HL-60/S4 treated with phorbol 12-myristate 13-acetate at 8.2 ng/mL for 4 days and 3 days (cell line): ENCODE results near the gene ICOS.

ENCODE experiments used
- in situ Hi-C: fragments of 300-500 bp; cut with MboI; formaldehyde crosslinking; loops from 2 replicates; pipeline ENCODE4 v1.15.0; 2022; ENCODE audit warnings: low sequenced_read_pairs

ICOS gene

GRCh38 chr2:204004912-204005311, 68.3 kb downstream of the ICOS start:
- in situ Hi-C loops = no loop called here

GRCh38 chr2:204005940-204006721, 69.6 kb downstream of the ICOS start:
- in situ Hi-C loops = no loop called here

GRCh38 chr2:204008352-204008751, 71.8 kb downstream of the ICOS start:
- in situ Hi-C loops = no loop called here

GRCh38 chr2:204010628-204011560, 74.3 kb downstream of the ICOS start:
- in situ Hi-C loops = no loop called here
